ENCODE measurements around the gene CFAP70.

Gene CFAP70

DNA sequence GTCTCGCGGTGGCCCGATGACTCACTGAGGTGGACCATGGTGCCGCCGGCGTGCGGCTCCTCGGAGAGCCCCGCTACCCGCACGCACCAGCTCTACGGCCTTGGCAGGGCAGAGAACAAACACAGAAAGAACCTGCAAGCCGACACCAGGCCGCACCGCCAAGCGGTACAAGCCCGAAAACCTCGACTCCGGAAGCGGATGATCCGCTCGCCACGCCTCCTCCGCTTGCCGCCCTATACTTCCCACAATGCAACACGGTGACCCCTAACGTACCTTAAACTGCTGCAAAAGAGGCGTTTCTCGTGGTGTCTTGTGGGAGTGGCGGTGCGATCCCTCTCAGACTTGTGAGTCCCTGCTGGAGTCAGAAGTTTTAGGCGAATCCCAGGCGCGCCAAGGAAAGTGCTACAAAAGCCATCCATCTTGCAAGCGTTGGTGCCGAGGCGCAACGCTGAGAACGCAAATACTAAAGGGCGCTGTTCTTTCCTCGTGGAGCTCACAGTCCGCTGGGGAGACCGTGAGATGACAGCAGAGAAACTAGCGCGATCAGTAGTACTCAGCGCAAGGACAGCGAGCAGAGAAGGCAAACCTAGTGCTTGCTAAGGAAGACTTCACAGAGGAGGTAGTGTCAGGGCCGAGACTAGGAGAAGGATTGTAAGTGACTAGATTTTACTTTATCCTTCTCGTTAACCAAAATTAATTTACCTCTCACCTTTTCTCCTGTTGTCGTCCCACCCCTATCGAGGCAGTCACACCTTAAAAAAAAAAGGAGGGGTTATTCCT, 106.0 kb downstream of the CFAP70 start, which contains the start of gene MRPS16:
MRPS16 (minus strand) TSS at position 200 of the 780 bp plus-strand sequence; CDS start at position 38, 162 bp downstream.
- peak; percentile 92 for DNase-seq (ENCODE audit: low read depth)

GRCh38 chr10:73251683-73252444, 106.8 kb downstream of the CFAP70 start:
- no peak for DNase-seq (ENCODE audit: low read depth)

DNA sequence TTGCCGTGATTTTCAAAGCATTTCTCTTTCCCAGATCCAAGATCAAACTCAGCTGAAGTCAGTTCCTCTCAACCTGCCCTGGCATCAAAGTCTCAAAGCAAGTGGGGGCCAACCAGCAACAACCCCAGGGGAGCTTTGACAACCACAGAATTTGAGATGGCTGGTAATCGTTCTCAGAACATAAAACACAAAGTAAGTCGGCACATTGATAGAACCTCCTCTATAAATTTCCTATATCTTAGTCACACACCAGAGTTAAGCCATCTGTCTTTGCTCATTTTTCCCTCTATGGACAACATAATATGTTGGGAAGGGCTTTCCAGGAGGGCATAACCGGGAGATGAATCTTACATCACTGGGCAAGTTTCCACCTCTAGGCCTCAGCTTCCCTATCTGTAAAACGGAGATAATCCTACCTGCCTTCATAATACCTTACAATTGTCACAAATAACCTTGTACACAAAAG, 110.4 kb downstream of the CFAP70 start:
- no peak for DNase-seq (ENCODE audit: low read depth)

- DNase-seq (ENCODE audit: low read depth): no peak
These were observed 111.0 kb downstream of the CFAP70 start for GRCh38 chr10:73247509-73248258.

- DNase-seq (ENCODE audit: low read depth): peak; percentile 90
These were observed 111.8 kb downstream of the CFAP70 start, which contains the start of gene DNAJC9 for GRCh38 chr10:73246646-73247508. DNAJC9 (minus strand) TSS chr10:73247255; CDS start chr10:73247189, 66 bp downstream.

- DNase-seq (ENCODE audit: low read depth): no peak
These were observed 112.4 kb downstream of the CFAP70 start for GRCh38 chr10:73246322-73246645.

GRCh38 chr10:73244866-73245477, 113.7 kb downstream of the CFAP70 start:
- DNase-seq (ENCODE audit: low read depth): no peak

GRCh38 chr10:73239908-73240307, 118.8 kb downstream of the CFAP70 start:
- no peak for DNase-seq (ENCODE audit: low read depth)

- no peak for DNase-seq (ENCODE audit: low read depth)
These were observed 119.6 kb downstream of the CFAP70 start for GRCh38 chr10:73238990-73239566.

GRCh38 chr10:73234695-73235094, 124.0 kb downstream of the CFAP70 start:
- DNase-seq (ENCODE audit: low read depth): no peak

- no peak for DNase-seq (ENCODE audit: low read depth)
These were observed 124.8 kb downstream of the CFAP70 start for GRCh38 chr10:73233883-73234282.

- no peak for DNase-seq (ENCODE audit: low read depth)
These were observed 125.8 kb downstream of the CFAP70 start for GRCh38 chr10:73232887-73233286.

DNA sequence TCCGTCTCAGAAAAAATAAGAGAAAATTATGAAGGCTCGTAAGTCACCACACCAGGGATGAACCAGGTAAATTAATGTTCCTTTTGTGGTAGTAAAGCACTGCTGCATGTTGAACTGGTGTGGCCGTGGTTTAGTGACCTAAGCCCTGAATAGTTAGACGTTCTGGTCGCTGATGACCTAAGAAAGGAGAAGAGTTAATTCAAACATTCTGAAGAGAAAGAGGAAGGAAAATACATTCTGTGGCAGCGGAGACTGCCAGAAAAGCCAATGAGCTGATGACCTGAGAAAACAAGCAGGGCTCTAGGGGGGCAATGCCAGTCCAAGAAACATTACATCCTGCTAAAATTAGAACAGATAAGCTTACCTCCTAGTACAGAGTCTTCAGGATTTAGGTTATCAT, 129.1 kb downstream of the CFAP70 start:
- DNase-seq (ENCODE audit: low read depth): no peak

GRCh38 chr10:73228247-73228646, 130.4 kb downstream of the CFAP70 start:
- DNase-seq (ENCODE audit: low read depth): no peak

DNA sequence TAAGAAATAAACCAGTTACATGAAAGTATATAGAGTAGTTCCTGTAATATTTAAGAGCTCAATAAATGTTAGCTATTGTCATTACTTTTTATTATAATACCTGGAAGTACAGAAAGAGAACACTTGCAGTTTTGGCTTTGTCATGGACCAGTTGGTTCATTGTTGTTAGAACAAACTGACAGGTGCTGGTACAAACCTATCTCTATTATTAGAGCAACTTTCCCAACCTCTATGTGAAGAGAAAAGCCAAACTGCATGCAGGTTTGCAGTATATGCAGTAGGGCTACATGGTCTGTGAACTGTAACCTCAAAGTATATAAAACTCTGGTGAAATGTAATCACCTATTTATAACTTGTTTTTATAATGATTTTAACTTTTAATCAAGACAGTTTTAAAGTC, 132.0 kb downstream of the CFAP70 start:
- DNase-seq (ENCODE audit: low read depth): no peak

- DNase-seq (ENCODE audit: low read depth): no peak
These were observed 133.1 kb downstream of the CFAP70 start for GRCh38 chr10:73225518-73225917.

DNA sequence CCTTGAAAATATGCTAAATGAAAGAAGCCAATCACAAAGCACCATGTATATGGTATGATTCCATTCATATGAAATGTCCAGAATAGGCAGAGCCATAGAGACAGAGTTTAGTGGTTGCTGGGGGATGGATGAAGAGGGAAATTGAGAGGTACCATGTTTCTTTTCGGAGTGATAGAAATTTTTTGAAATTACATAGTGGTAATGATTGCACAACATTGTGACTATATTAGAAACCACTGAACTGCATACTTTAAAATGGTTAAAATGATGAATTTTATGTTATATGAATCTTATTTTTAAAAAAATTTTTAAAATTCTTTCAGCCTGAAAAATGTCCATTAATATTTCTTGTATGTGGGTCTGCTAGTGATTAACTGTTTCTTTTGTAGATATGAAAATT, 137.7 kb downstream of the CFAP70 start:
- no peak for DNase-seq (ENCODE audit: low read depth)

DNA sequence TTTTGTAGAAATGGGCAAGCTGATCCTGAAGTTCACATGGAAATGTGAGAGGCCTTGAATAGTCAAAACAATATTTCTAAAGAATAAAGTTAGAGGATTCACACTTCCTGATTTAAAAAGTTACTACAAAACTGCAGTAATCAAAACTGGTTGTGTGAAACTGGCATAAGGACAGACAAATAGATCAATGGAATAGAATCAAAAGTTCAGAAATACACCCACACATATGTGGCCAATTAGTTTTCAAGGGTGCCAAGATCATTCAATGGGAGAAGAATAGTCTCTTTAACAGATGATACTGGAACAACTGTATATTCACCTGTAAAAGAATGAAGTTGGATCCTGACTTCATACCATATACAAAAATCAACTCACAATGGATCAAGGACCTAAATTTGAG, 139.3 kb downstream of the CFAP70 start:
- no peak for DNase-seq (ENCODE audit: low read depth)

GRCh38 chr10:73218431-73219191, 140.1 kb downstream of the CFAP70 start:
- DNase-seq (ENCODE audit: low read depth): no peak

GRCh38 chr10:73217628-73218027, 141.0 kb downstream of the CFAP70 start:
- DNase-seq (ENCODE audit: low read depth): no peak

All from T-helper 22 cell (primary cell).